SJCRH30 (cell line): Measurements from ENCODE around the gene CORO1C. TPM values are rescaled to one million over a fixed set of nuclear protein-coding genes. Genes with fewer than 3 reads are reported as not detected.

ENCODE experiments used
- DNase-seq, 2 experiments: peaks; one replicate each; pipeline ENCODE4 v3.0.0-alpha.2; 2015 to 2020
- H3K27ac ChIP-seq: fragments of 250-450 bp; sonication (Bioruptor Pico); 2 replicates; pipeline ENCODE4 v1.5.1; 2020; ENCODE audit warnings: mild to moderate bottlenecking, moderate library complexity
- H3K27me3 ChIP-seq: fragments of 250-450 bp; sonication (Bioruptor Pico); 2 replicates; pipeline ENCODE4 v1.5.1; 2020; ENCODE audit warnings: mild to moderate bottlenecking, moderate library complexity
- H3K36me3 ChIP-seq: fragments of 250-450 bp; sonication (Bioruptor Pico); 2 replicates; pipeline ENCODE4 v1.5.1; 2020; ENCODE audit warnings: mild to moderate bottlenecking, moderate library complexity
- H3K4me1 ChIP-seq: fragments of 250-450 bp; sonication (Bioruptor Pico); 2 replicates; pipeline ENCODE4 v1.5.1; 2020; ENCODE audit warnings: mild to moderate bottlenecking, moderate library complexity
- H3K4me3 ChIP-seq: fragments of 250-450 bp; sonication (Bioruptor Pico); 2 replicates; pipeline ENCODE4 v1.5.1; 2020; ENCODE audit warnings: mild to moderate bottlenecking, moderate library complexity
- H3K9me3 ChIP-seq: fragments of 250-450 bp; sonication (Bioruptor Pico); replicated peaks from 2 replicates; pipeline ENCODE4 v1.5.1; 2020; ENCODE audit warnings: mild to moderate bottlenecking, moderate library complexity
- total RNA-seq: library from RNA; depleted of rRNA; stranded (reverse); fragments of >200 nt; shearing (Covaris generic); gene quantifications from 2 replicates; pipeline ENCODE4 v1.2.3, GENCODE V29; 2014; rRNA removed

The CORO1C gene
- total RNA-seq, 1 experiment from 2014 or later = 113 TPM

GRCh38 chr12:108595711-108596647 is 135.3 kb downstream of the CORO1C start:
- DNase-seq = no peak
- H3K4me3 ChIP-seq = no peak overlapping the region
- no peak overlapping the region for H3K27ac ChIP-seq
- no peaks in the 10 kb centered on the region for H3K9me3 ChIP-seq
- H3K36me3 ChIP-seq = no peaks in the 10 kb centered on the region
- peaks cover 13% of the 10 kb centered on the region; the same call in 1 of the 2 replicates for H3K4me1 ChIP-seq
- H3K27me3 ChIP-seq = no peaks in the 10 kb centered on the region

Other genes with a start within 250 kb of the CORO1C start
- gene FICD, start 216.2 kb downstream of the CORO1C start, total RNA-seq = 2.4 and 2.9 TPM in 2 replicates
- gene SART3, start 170.3 kb downstream of the CORO1C start, total RNA-seq = 101 and 104 TPM in 2 replicates
- gene ISCU, start 168.9 kb downstream of the CORO1C start, total RNA-seq = 65.0 and 70.1 TPM in 2 replicates
- 19.1 TPM in 2 replicates for gene TMEM119, start 133.4 kb downstream of the CORO1C start, total RNA-seq
- 0.15 and 0.32 TPM in 2 replicates for gene SELPLG, start 97.6 kb downstream of the CORO1C start, total RNA-seq
- 12.1 and 12.3 TPM in 2 replicates for gene SSH1, start 126.1 kb upstream of the CORO1C start, total RNA-seq
- gene DAO, start 148.6 kb upstream of the CORO1C start, total RNA-seq = not detected in 2 replicates